Right cardiac atrium (tissue), 5 donors: ENCODE measurements around the gene TSNAXIP1. TPM values are rescaled to one million over a fixed set of nuclear protein-coding genes. Genes with fewer than 3 reads are reported as not detected.

Source experiments
- ATAC-seq, 2 donors: fragments of 200-7000 bp; cut with Tn5 transposase; one replicate each; pipeline versions ENCODE4 v1.8.0 to v1.9.1; 2020; ENCODE audit warnings: moderate library complexity in 2 of 2, mild to moderate bottlenecking in 1 of 2
- DNase-seq, 3 donors: peaks; one replicate each; pipeline ENCODE4 v3.0.0-alpha.2; 2020
- H3K27ac ChIP-seq: one replicate; pipeline ENCODE4 v1.5.1; 2013; ENCODE audit warnings: mild to moderate bottlenecking, low read length, control low read depth, moderate library complexity
- H3K27me3 ChIP-seq: one replicate; pipeline ENCODE4 v1.6.1; 2013; ENCODE audit not compliant: control insufficient read depth, insufficient read depth
- H3K4me1 ChIP-seq: one replicate; pipeline ENCODE4 v1.6.1; 2013; ENCODE audit warnings: low read length; ENCODE audit not compliant: control insufficient read depth, insufficient read depth
- H3K4me3 ChIP-seq: one replicate; pipeline ENCODE4 v1.5.1; 2013; ENCODE audit warnings: low read length, control low read depth
- H3K9me3 ChIP-seq: one replicate; pipeline ENCODE4 v1.6.1; 2013; ENCODE audit warnings: low read length; ENCODE audit not compliant: control insufficient read depth
- WGBS: extraction: QIAGEN DNeasy Blood & Tissue Kit; methylation state at CpG from one replicate; pipeline ENCODE4 v1.1.7; 2013; 5-methylcytosine and 5-hydroxymethylcytosine counted together
- intact Hi-C, 4 donors: fragments of 100-400 bp; cut with DNase I; formaldehyde crosslinking; loops; one replicate each; pipeline versions ENCODE4 v1.11.0 to v1.14.0; 2022 to 2023
- polyA plus RNA-seq: library from polyadenylated mRNA; stranded (reverse); fragments of 200-250 nt; gene quantifications from one replicate; pipeline ENCODE4 v1.2.3, GENCODE V29; 2013
- total RNA-seq, 4 donors: library from RNA; stranded (reverse); fragmentation: NEBNext Ultra II Directional; extraction: Animal tissue kit (Norgen Biotek cat#: 25700); gene quantifications; one replicate each; pipeline ENCODE4 v1.2.1, GENCODE V29; 2021
- donor health status: healthy with polysubstance abuse.
- donor health status: DM: no; HTN: yes; CAD: no.
- donor health status: DM: no; HTN: no; CAD: no.
- donor health status: DM: no; HTN: yes; CAD: no; lungs with severe emphysema.
- donor health status: DM: yes; HTN: yes; CAD: no.

The TSNAXIP1 gene
- total and polyA plus RNA-seq, 5 donors: 0.56 to 1.1 (median 0.85) TPM

DNA sequence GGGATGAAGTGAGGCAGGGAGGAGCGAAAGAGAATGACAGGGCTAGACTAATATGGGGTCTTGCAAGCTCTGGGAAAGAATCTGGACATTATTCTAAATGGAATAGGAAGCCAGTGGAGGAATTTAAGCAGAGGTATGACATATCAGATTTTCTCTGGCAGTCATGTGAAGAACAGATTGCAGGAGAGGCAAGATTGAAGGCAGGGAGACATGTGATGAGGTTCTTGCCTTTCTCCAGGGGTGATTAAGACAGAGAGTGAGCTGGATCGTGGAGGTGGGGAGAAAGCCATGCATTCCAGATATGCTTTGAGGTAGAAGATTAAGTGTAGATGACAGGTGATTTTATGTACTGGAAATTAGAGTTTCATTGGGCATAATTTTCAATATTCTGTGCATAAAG lies 31.1 kb downstream of the TSNAXIP1 start:
- no peak for ATAC-seq
- Histone ChIP-seq H3K27me3 (no peaks in the 10 kb centered on the region), H3K4me3 (no peak overlapping the region), H3K9me3 (no peaks in the 10 kb centered on the region), H3K27ac (no peak overlapping the region), H3K4me1 (peaks cover 3% of the 10 kb centered on the region)
- WGBS: 85% methylated on average over 2 of the region's 2 CpGs
- DNase-seq: no peak
- intact Hi-C loops: no loop called here

GRCh38 chr16:67841198-67841815 lies 34.6 kb downstream of the TSNAXIP1 start:
- ATAC-seq (peak in 1 of 2 donors; percentile 3), DNase-seq (no peak)
- no peak overlapping the region for H3K4me3 ChIP-seq
- peaks cover 7% of the 10 kb centered on the region for H3K4me1 ChIP-seq
- H3K9me3 ChIP-seq: no peaks in the 10 kb centered on the region
- H3K27me3 ChIP-seq: no peaks in the 10 kb centered on the region
- H3K27ac ChIP-seq: peak overlapping the region; percentile 71
- 41% methylated on average over 17 of the region's 17 CpGs for WGBS
- intact Hi-C loops: no loop called here

- DNase-seq (peak; percentile 94 to 97 (median 97)), ATAC-seq (peak; percentile 80 to 82)
- Histone ChIP-seq H3K27me3 (no peaks in the 10 kb centered on the region), H3K9me3 (no peaks in the 10 kb centered on the region), H3K4me1 (peaks cover 7% of the 10 kb centered on the region), H3K27ac (peak within 1 kb of the TSS; percentile 97), H3K4me3 (peak within 1 kb of the TSS; percentile 60)
- under 1% methylated on average over 83 of the region's 83 CpGs for WGBS
- intact Hi-C loops: no loop called here
Measured at GRCh38 chr16:67841816-67842508, 35.3 kb downstream of the TSNAXIP1 start, which contains the start of gene THAP11. TSS of gene THAP11 (plus strand) at chr16:67842320. CDS start at chr16:67842555, 235 bp downstream.

- ATAC-seq (peak; percentile 1 to 20), DNase-seq (peak; percentile 65 to 86 (median 85))
- H3K27ac ChIP-seq: peak overlapping the region; percentile 97
- intact Hi-C loops: no loop called here
- no peaks in the 10 kb centered on the region for H3K9me3 ChIP-seq
- peaks cover 7% of the 10 kb centered on the region for H3K4me1 ChIP-seq
- H3K27me3 ChIP-seq: no peaks in the 10 kb centered on the region
- WGBS: under 1% methylated on average over 67 of the region's 67 CpGs
- peak overlapping the region; percentile 60 for H3K4me3 ChIP-seq
Measured at GRCh38 chr16:67842509-67843342, 36.0 kb downstream of the TSNAXIP1 start.

DNA sequence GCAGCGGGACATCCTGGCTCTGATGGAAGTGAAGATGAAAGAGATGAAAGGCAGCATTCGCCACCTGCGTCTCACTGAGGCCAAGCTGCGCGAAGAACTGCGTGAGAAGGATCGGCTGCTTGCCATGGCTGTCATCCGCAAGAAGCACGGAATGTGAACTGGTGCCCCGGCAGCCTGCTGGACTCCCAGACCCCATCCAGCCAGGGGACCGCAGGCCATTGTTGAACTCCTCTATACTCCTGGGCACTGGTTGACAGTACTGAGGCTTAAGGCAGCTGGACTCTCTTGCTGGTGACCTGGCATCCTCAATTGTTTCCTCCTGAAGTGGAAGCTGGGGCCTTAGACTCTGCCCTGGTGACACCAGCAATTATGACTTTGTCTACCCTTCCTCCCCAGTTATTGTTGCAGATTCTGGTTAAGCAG lies 36.7 kb downstream of the TSNAXIP1 start:
- intact Hi-C loops: no loop called here
- 8% methylated on average over 11 of the region's 11 CpGs for WGBS
- Histone ChIP-seq H3K4me1 (peaks cover 12% of the 10 kb centered on the region), H3K9me3 (no peaks in the 10 kb centered on the region), H3K4me3 (peak overlapping the region; percentile 60), H3K27me3 (no peaks in the 10 kb centered on the region), H3K27ac (peak overlapping the region; percentile 97)
- DNase-seq (peak in 1 of 3 donors; percentile 62), ATAC-seq (no peak)

- Histone ChIP-seq H3K27me3 (no peaks in the 10 kb centered on the region), H3K4me1 (peaks cover 12% of the 10 kb centered on the region), H3K27ac (no peak overlapping the region), H3K4me3 (no peak overlapping the region), H3K9me3 (no peaks in the 10 kb centered on the region)
- intact Hi-C loops: no loop called here
- ATAC-seq: no peak
- no peak for DNase-seq
- 71% methylated on average over 4 of the region's 4 CpGs for WGBS
Measured at GRCh38 chr16:67844497-67844896, 37.8 kb downstream of the TSNAXIP1 start.

GRCh38 chr16:67845291-67846062 lies 38.8 kb downstream of the TSNAXIP1 start:
- Histone ChIP-seq H3K27me3 (no peaks in the 10 kb centered on the region), H3K27ac (peak overlapping the region; percentile 65), H3K4me1 (peaks cover 12% of the 10 kb centered on the region), H3K4me3 (peak overlapping the region; percentile 89), H3K9me3 (no peaks in the 10 kb centered on the region)
- ATAC-seq (no peak), DNase-seq (no peak)
- intact Hi-C loops: no loop called here
- 64% methylated on average over 5 of the region's 5 CpGs for WGBS

GRCh38 chr16:67846063-67846319 lies 39.3 kb downstream of the TSNAXIP1 start:
- Histone ChIP-seq H3K27me3 (no peaks in the 10 kb centered on the region), H3K4me3 (peak overlapping the region; percentile 89), H3K27ac (peak overlapping the region; percentile 95), H3K4me1 (peaks cover 12% of the 10 kb centered on the region), H3K9me3 (no peaks in the 10 kb centered on the region)
- intact Hi-C loops: no loop called here
- ATAC-seq: no peak
- no peak for DNase-seq
- 17% methylated on average over 2 of the region's 2 CpGs for WGBS

- no peaks in the 10 kb centered on the region for H3K9me3 ChIP-seq
- peak; percentile 97 to 99 (median 98) for DNase-seq
- peak; percentile 89 to 91 for ATAC-seq
- H3K27ac ChIP-seq: peak within 1 kb of the TSS; percentile 95
- H3K27me3 ChIP-seq: no peaks in the 10 kb centered on the region
- intact Hi-C loops: no loop called here
- under 1% methylated on average over 57 of the region's 57 CpGs for WGBS
- peak within 1 kb of the TSS; percentile 89 for H3K4me3 ChIP-seq
- H3K4me1 ChIP-seq: peaks cover 12% of the 10 kb centered on the region
Measured at GRCh38 chr16:67846320-67847063, 39.8 kb downstream of the TSNAXIP1 start, which contains the start of gene NUTF2. TSS of gene NUTF2 (plus strand) at chr16:67846933. CDS start at chr16:67865131, 18,198 bp downstream.
